CD4-positive, alpha-beta T cell treated with Interleukin-6 at 100 ng/mL for 8 hours (primary cell): ENCODE results near the gene LCE1A.

ENCODE experiments used
- DNase-seq: peaks from one replicate; pipeline ENCODE4 v3.0.0-alpha.2; 2020; ENCODE audit warnings: mixed read lengths, low spot score

The LCE1A gene

GRCh38 chr1:152827173-152827572 is at the start of gene LCE1A:
TSS of gene LCE1A (plus strand) at chr1:152827473. CDS start at chr1:152827473, 0 bp downstream.
- DNase-seq: no peak

GRCh38 chr1:152777510-152778137 is 49.6 kb upstream of the LCE1A start:
- DNase-seq: no peak

- no peak for DNase-seq
These were observed 44.2 kb upstream of the LCE1A start for GRCh38 chr1:152783095-152783494.

GRCh38 chr1:152786077-152786476 is 41.2 kb upstream of the LCE1A start, which contains the start of gene LCE1E:
TSS of gene LCE1E (plus strand) at chr1:152786257. CDS start at chr1:152787300, 1,043 bp downstream.
- DNase-seq: no peak

- DNase-seq: no peak
These were observed 31.6 kb upstream of the LCE1A start for GRCh38 chr1:152795686-152796085.

GRCh38 chr1:152796421-152796820 is 30.9 kb upstream of the LCE1A start, which contains the start of gene LCE1D:
TSS of gene LCE1D (plus strand) at chr1:152796721. CDS start at chr1:152797795, 1,074 bp downstream.
- DNase-seq: no peak

GRCh38 chr1:152801333-152801732 is 25.9 kb upstream of the LCE1A start:
- DNase-seq: no peak

GRCh38 chr1:152806576-152806975 is 20.7 kb upstream of the LCE1A start, which contains the start of gene LCE1C:
TSS of gene LCE1C (minus strand) at chr1:152806651. CDS start at chr1:152805478, 1,173 bp downstream.
- DNase-seq: no peak

GRCh38 chr1:152811050-152811449 is 16.2 kb upstream of the LCE1A start:
- DNase-seq: no peak

GRCh38 chr1:152811671-152812070 is 15.6 kb upstream of the LCE1A start, which contains the start of gene LCE1B:
TSS of gene LCE1B (plus strand) at chr1:152811971. CDS start at chr1:152812447, 476 bp downstream.
- no peak for DNase-seq

- no peak for DNase-seq
These were observed 10.0 kb upstream of the LCE1A start for GRCh38 chr1:152817309-152817708.

GRCh38 chr1:152823294-152823693 is 4.0 kb upstream of the LCE1A start:
- DNase-seq: no peak

- no peak for DNase-seq
These were observed 2.3 kb upstream of the LCE1A start for GRCh38 chr1:152824964-152825363.

- no peak for DNase-seq
These were observed 9.6 kb downstream of the LCE1A start for GRCh38 chr1:152836870-152837269.

GRCh38 chr1:152842556-152842955 is 15.3 kb downstream of the LCE1A start, which contains the start of gene LCE6A:
TSS of gene LCE6A (plus strand) at chr1:152842856. CDS start at chr1:152843521, 665 bp downstream.
- DNase-seq: no peak

GRCh38 chr1:152855661-152856060 is 28.4 kb downstream of the LCE1A start:
- no peak for DNase-seq

GRCh38 chr1:152858062-152858461 is 30.8 kb downstream of the LCE1A start:
- DNase-seq: no peak

GRCh38 chr1:152859696-152860095 is 32.4 kb downstream of the LCE1A start, which contains the start of gene LCE7A:
TSS of gene LCE7A (plus strand) at chr1:152859996. CDS start at chr1:152860698, 702 bp downstream.
- DNase-seq: no peak

- no peak for DNase-seq
These were observed 32.9 kb downstream of the LCE1A start for GRCh38 chr1:152860129-152860528.

GRCh38 chr1:152861374-152861773 is 34.1 kb downstream of the LCE1A start:
- DNase-seq: no peak

- DNase-seq: no peak
These were observed 37.2 kb downstream of the LCE1A start for GRCh38 chr1:152864443-152864842.

- no peak for DNase-seq
These were observed 39.0 kb downstream of the LCE1A start for GRCh38 chr1:152866321-152866720.

GRCh38 chr1:152869808-152870419 is 42.6 kb downstream of the LCE1A start:
- peak; percentile 42 for DNase-seq
